OCI-LY7 (cell line): Measurements from ENCODE around the gene KCNQ5. TPM values are rescaled to one million over a fixed set of nuclear protein-coding genes. Genes with fewer than 3 reads are reported as not detected.

ENCODE experiments used
- BruUV-seq: library from RNA; stranded (reverse); fragments of 400-500 nt; replicated peaks from 2 replicates; lab custom pipeline; 2021; lab: Mats Ljungman, UMichigan
- CTCF ChIA-PET: fragments of 300-600 bp; sonication (Branson Sonifier 250); formaldehyde crosslinking; loops from one replicate; lab custom pipeline; 2022; ENCODE audit warnings: antibody characterized with exemption; ENCODE audit not compliant: unreplicated experiment; lab: Charles Lee
- POLR2A ChIA-PET: fragments of 300-600 bp; sonication (Branson Sonifier 250); formaldehyde crosslinking; loops from one replicate; lab custom pipeline; 2022; ENCODE audit warnings: antibody characterized with exemption; lab: Charles Lee
- DNase-seq: peaks from one replicate; pipeline ENCODE4 v3.0.0-alpha.2; 2015; ENCODE audit warnings: low spot score
- H2AFZ ChIP-seq: fragments of 200-600 bp; sonication (generic), shearing (Covaris generic); 2 replicates; pipeline ENCODE4 v1.6.1; 2014; ENCODE audit warnings: mild to moderate bottlenecking, antibody characterized with exemption, low read length, moderate library complexity
- H3K27ac ChIP-seq: fragments of 200-600 bp; sonication (generic); 2 replicates; pipeline ENCODE4 v1.5.1; 2014; ENCODE audit warnings: mixed run types, low read depth, mild to moderate bottlenecking, moderate library complexity, low read length, inconsistent platforms; ENCODE audit not compliant: poor library complexity, severe bottlenecking
- H3K36me3 ChIP-seq: fragments of 200-600 bp; sonication (generic); 2 replicates; pipeline ENCODE4 v1.6.1; 2014; ENCODE audit warnings: mild to moderate bottlenecking, antibody characterized with exemption, low read length, moderate library complexity, mixed read lengths; ENCODE audit not compliant: insufficient read depth
- H3K4me1 ChIP-seq: fragments of 200-600 bp; sonication (generic); 2 replicates; pipeline ENCODE4 v1.5.1; 2014; ENCODE audit warnings: mild to moderate bottlenecking, low read length; ENCODE audit not compliant: insufficient read depth, poor library complexity, severe bottlenecking
- H3K4me2 ChIP-seq: fragments of 200-600 bp; sonication (generic); 2 replicates; pipeline ENCODE4 v1.6.1; 2014; ENCODE audit warnings: mild to moderate bottlenecking, low read length
- H3K4me3 ChIP-seq: fragments of 200-600 bp; sonication (generic); 2 replicates; pipeline ENCODE4 v1.5.1; 2014; ENCODE audit warnings: mild to moderate bottlenecking, low read depth, low read length; ENCODE audit not compliant: poor library complexity, severe bottlenecking
- H3K79me2 ChIP-seq: fragments of 200-600 bp; sonication (generic); 2 replicates; pipeline ENCODE4 v1.6.1; 2016; ENCODE audit warnings: low read depth, mild to moderate bottlenecking, low read length, moderate library complexity, mixed read lengths; ENCODE audit not compliant: insufficient read depth
- H3K9me2 ChIP-seq: fragments of 200-600 bp; sonication (generic); 2 replicates; pipeline ENCODE4 v1.6.1; 2016; ENCODE audit warnings: mild to moderate bottlenecking, low read length, mixed read lengths; ENCODE audit not compliant: insufficient read depth
- H3K9me3 ChIP-seq: fragments of 200-600 bp; sonication (generic); 2 replicates; pipeline ENCODE4 v1.6.1; 2014; ENCODE audit warnings: mild to moderate bottlenecking, mixed run types, low read length, mixed read lengths
- H4K20me1 ChIP-seq: fragments of 200-600 bp; sonication (generic); 2 replicates; pipeline ENCODE4 v1.6.1; 2014; ENCODE audit warnings: mild to moderate bottlenecking, antibody characterized with exemption, low read length, moderate library complexity, mixed read lengths; ENCODE audit not compliant: insufficient read depth
- CTCF ChIP-seq: fragments of 200-600 bp; sonication (generic); conservative IDR thresholded peaks from 2 replicates; pipeline ENCODE4 v1.5.1; 2014; ENCODE audit warnings: mild to moderate bottlenecking, antibody characterized with exemption, low read length, moderate library complexity, mixed read lengths
- EZH2phosphoT487 ChIP-seq: fragments of 200-600 bp; sonication (generic); IDR thresholded peaks from 2 replicates; pipeline ENCODE4 v1.6.1; 2018; ENCODE audit warnings: low read depth, borderline replicate concordance, mild to moderate bottlenecking, mixed run types, antibody characterized with exemption, low read length, moderate library complexity, mixed read lengths
- intact Hi-C: fragments of 100-400 bp; cut with micrococcal nuclease; formaldehyde crosslinking; loops from one replicate; pipeline ENCODE4 v1.10.0; 2022; ENCODE audit not compliant: unreplicated experiment
- total RNA-seq, 2 experiments: library from RNA; depleted of rRNA in 1 of 2; stranded (reverse); fragments of >200 nt in 1 of 2; shearing (Covaris generic) in 1 of 2; gene quantifications; 2 replicates each; pipeline ENCODE4 v1.2.3, GENCODE V29; 2014 to 2022

KCNQ5 gene
- total RNA-seq, 2 experiments from 2014 or later, result 26.1 to 29.7 TPM

GRCh38 chr6:72890233-72890632 lies 268.4 kb downstream of the KCNQ5 start:
- ChIA-PET CTCF (no interaction called here), POLR2A (interaction anchor here (0.7 to 0.9 kb wide), 2 partner anchors 17 to 228 kb away, joined by 3 read pairs; no protein-coding TSS in a partner anchor)
- H4K20me1 ChIP-seq, result no peaks in the 10 kb centered on the region
- DNase-seq, result no peak
- no peaks in the 10 kb centered on the region for H3K79me2 ChIP-seq
- intact Hi-C loops, result no loop called here
- no peak overlapping the region for H3K4me3 ChIP-seq
- no peaks in the 10 kb centered on the region; the same call in 1 of the 2 replicates for H3K36me3 ChIP-seq
- H2AFZ ChIP-seq, result no peak overlapping the region
- no TSS peak for BruUV-seq
- H3K9me3 ChIP-seq, result peaks cover 17% of the 10 kb centered on the region; the same call in 1 of the 2 replicates
- H3K27ac ChIP-seq, result no peak overlapping the region
- no peaks in the 10 kb centered on the region for H3K9me2 ChIP-seq
- no peaks in the 10 kb centered on the region for H3K4me1 ChIP-seq
- H3K4me2 ChIP-seq, result no peak overlapping the region
- TF ChIP-seq CTCF (no peak), EZH2phosphoT487 (no peak)

GRCh38 chr6:72890671-72891070 lies 268.8 kb downstream of the KCNQ5 start:
- Histone ChIP-seq H3K4me3 (no peak overlapping the region), H3K4me1 (no peaks in the 10 kb centered on the region), H2AFZ (no peak overlapping the region), H3K4me2 (no peak overlapping the region), H3K79me2 (no peaks in the 10 kb centered on the region), H3K9me2 (no peaks in the 10 kb centered on the region), H3K9me3 (peaks cover 15% of the 10 kb centered on the region; the same call in 1 of the 2 replicates), H3K36me3 (no peaks in the 10 kb centered on the region; the same call in 1 of the 2 replicates), H4K20me1 (no peaks in the 10 kb centered on the region), H3K27ac (no peak overlapping the region)
- intact Hi-C loops, result no loop called here
- ChIA-PET POLR2A (no interaction called here), CTCF (no interaction called here)
- no peak for DNase-seq
- TF ChIP-seq CTCF, result no peak
- TF ChIP-seq EZH2phosphoT487, result no peak
- no TSS peak for BruUV-seq

- no peak for DNase-seq
- Histone ChIP-seq H4K20me1 (no peaks in the 10 kb centered on the region), H3K9me3 (no peaks in the 10 kb centered on the region), H2AFZ (no peak overlapping the region), H3K9me2 (no peaks in the 10 kb centered on the region), H3K27ac (no peak overlapping the region), H3K79me2 (no peaks in the 10 kb centered on the region), H3K4me1 (no peaks in the 10 kb centered on the region), H3K36me3 (peaks cover 6% of the 10 kb centered on the region; the same call in 1 of the 2 replicates), H3K4me3 (no peak overlapping the region), H3K4me2 (no peak overlapping the region)
- CTCF ChIA-PET, result no interaction called here
- intact Hi-C loops, result no loop called here
- TF ChIP-seq EZH2phosphoT487 (no peak), CTCF (no peak)
- no TSS peak for BruUV-seq
- POLR2A ChIA-PET, result interaction anchor here (1.0 to 1.5 kb wide), 2 partner anchors 10 to 175 kb away, joined by 3 read pairs; no protein-coding TSS in a partner anchor
Measured at GRCh38 chr6:72892901-72893300, 271.0 kb downstream of the KCNQ5 start.
